Type B pancreatic cell (in vitro differentiated cells): Measurements from ENCODE around the gene GATA3. TPM values are rescaled to one million over a fixed set of nuclear protein-coding genes. Genes with fewer than 3 reads are reported as not detected.
A peak's percentile ranks its signal among the peaks of the same experiment; 100 is the strongest.

Experiments
- DNase-seq: peaks from one replicate; pipeline ENCODE4 v3.0.0; 2021; ENCODE audit warnings: mixed read lengths; ENCODE audit not compliant: unreplicated experiment; ENCODE audit errors: extremely low spot score
- H3K27ac Mint-ChIP-seq: 2 replicates; pipeline ENCODE4 v1.8.0; 2021; ENCODE audit warnings: mild to moderate bottlenecking, mixed read lengths
- H3K27me3 Mint-ChIP-seq: 2 replicates; pipeline ENCODE4 v1.8.0; 2021; ENCODE audit warnings: mixed read lengths
- H3K36me3 Mint-ChIP-seq: 2 replicates; pipeline ENCODE4 v1.8.0; 2021; ENCODE audit warnings: mixed read lengths
- H3K4me1 Mint-ChIP-seq: one replicate; pipeline ENCODE4 v1.8.0; 2021; ENCODE audit warnings: mixed read lengths; ENCODE audit not compliant: unreplicated experiment
- H3K4me3 Mint-ChIP-seq: 2 replicates; pipeline ENCODE4 v1.8.0; 2021; ENCODE audit warnings: mild to moderate bottlenecking, mixed read lengths
- H3K9me3 Mint-ChIP-seq: 2 replicates; pipeline ENCODE4 v1.8.0; 2021; ENCODE audit warnings: mixed read lengths
- total RNA-seq: library from RNA; stranded (reverse); gene quantifications from 2 replicates; pipeline ENCODE4 v1.2.1, GENCODE V29; 2021; ENCODE audit warnings: low replicate concordance
- TF ChIP-seq, protein P1 (sequence below): fragments of 200-600 bp; sonication (generic); conservative IDR thresholded peaks from 2 replicates; pipeline ENCODE4 v1.5.0; 2021; ENCODE audit warnings: antibody characterized with exemption, mild to moderate bottlenecking

Gene GATA3
- total RNA-seq, 1 donor from 2014 or later, result 18.5 TPM

DNA sequence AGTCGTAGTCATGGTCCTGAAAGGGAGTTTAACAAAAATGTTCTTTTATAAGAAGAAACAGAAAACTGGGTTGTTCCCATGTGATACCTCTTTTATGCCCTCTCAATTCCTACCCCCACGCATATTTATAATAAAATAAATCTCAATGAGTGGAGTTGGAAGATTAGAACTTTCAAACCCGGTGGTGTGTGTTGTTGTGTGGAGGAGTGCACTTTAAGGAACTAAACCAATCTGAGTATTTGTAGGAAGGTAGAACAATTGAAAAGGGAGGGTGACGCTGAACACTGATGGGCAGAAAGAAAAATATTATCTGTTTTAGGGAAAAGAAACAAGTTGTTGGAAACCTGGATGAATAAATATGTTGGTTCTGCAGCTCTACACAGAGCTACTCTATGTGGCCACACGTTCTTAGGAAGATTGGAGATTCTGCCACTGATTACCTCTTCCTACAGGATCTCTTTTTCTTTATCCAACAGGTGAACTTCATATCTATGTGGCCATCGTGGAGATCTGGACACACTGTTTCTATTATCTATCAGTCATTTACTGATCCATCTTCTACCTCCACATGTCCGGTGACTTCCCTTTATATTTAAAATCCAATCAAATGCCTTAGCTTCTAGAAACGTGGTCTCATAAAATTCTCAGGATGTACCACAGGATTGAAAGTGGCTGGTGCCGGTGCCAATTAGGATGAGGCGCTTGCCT, 13.1 kb upstream of the GATA3 start:
- TF ChIP-seq, protein P1, sequence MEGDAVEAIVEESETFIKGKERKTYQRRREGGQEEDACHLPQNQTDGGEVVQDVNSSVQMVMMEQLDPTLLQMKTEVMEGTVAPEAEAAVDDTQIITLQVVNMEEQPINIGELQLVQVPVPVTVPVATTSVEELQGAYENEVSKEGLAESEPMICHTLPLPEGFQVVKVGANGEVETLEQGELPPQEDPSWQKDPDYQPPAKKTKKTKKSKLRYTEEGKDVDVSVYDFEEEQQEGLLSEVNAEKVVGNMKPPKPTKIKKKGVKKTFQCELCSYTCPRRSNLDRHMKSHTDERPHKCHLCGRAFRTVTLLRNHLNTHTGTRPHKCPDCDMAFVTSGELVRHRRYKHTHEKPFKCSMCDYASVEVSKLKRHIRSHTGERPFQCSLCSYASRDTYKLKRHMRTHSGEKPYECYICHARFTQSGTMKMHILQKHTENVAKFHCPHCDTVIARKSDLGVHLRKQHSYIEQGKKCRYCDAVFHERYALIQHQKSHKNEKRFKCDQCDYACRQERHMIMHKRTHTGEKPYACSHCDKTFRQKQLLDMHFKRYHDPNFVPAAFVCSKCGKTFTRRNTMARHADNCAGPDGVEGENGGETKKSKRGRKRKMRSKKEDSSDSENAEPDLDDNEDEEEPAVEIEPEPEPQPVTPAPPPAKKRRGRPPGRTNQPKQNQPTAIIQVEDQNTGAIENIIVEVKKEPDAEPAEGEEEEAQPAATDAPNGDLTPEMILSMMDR, result no peak
- Mint-ChIP-seq H3K4me3 (peak overlapping the region; percentile 44), H3K4me1 (peaks cover 35% of the 10 kb centered on the region), H3K27ac (no peak overlapping the region), H3K27me3 (peaks cover 100% of the 10 kb centered on the region), H3K36me3 (peaks cover 4% of the 10 kb centered on the region), H3K9me3 (no peaks in the 10 kb centered on the region)
- DNase-seq, result no peak

DNA sequence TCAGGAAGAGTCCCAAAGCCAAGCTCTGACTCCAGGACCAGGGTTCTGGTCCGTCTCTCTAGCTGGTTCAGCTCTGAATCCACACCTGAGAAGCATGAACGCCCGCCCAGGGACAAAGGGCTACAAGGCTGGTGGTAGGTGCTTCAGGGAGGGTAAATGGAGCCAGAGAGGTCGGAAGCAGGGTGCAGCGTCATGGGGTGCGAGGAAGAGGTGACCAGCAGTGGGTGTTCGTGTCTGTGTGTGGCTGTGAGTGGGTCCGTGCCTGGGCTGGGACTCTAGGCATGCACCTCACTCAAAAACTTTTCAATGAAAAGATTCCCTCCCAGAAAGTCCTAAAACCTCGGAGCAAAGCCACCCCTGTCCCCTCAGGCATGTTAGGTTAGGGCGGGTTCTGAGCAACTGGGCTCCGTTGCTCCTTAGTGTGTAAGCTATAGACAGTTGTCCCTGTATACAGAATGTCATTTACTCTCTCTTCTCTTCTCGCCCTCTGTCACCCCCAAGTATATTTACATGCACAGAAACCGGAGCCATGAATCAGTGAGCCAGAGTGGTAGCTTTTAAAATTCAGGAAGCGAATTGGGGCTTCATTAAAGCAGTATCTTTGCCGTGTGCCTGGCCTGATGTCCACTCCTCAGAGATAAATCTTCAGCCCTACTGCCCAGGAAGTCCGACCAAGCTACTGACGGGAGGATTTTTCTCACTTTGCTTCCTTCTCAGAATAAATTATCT, 12.3 kb upstream of the GATA3 start:
- Mint-ChIP-seq H3K4me1 (peaks cover 34% of the 10 kb centered on the region), H3K4me3 (peak overlapping the region; percentile 55), H3K36me3 (peaks cover 4% of the 10 kb centered on the region), H3K9me3 (no peaks in the 10 kb centered on the region), H3K27me3 (peaks cover 100% of the 10 kb centered on the region), H3K27ac (peak overlapping the region; percentile 30)
- TF ChIP-seq, protein P1, result no peak
- DNase-seq, result no peak

DNA sequence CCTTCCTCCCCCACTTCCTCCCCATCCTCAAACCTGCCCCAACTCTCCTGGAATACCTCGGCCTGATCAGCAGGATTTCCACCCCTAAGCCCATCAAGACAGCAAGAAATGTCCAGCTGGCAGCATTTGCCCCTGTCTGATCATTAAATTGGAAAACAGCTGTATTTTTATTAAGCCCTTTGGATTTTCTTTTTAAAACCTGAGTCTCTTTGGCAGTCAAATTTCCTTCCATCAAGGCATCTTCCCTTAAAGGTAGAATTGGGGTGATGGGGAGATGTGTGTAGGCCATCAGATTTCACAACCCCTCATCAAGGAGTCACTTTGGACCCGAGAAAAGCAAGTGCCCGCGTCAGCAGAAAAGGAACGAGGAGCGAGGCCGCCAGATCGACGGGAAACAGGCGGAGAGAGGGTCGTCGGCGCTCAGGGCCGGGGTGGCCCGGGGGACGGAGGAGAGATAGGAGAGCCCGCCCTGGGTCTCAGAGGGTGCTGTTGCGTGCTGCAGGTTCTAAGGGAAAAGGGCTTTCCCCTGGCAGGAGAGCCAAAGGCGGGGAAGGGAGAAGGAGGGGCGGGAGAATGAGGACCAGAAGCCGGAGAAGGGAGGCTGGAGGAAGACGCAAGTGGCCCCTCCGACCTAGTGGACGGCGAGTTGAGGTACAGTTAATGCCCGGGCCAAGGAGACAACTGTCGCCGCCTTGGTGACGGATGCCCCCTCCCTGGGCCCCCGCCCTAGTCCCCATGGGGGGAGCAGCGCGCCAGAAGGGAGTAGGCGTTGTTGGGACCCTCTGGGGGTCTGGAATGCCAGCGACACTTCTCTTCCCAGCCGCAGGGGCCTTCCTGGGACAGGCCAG, 11.5 kb upstream of the GATA3 start:
- peaks cover 100% of the 10 kb centered on the region for H3K27me3 Mint-ChIP-seq
- TF ChIP-seq, protein P1, result no peak
- H3K9me3 Mint-ChIP-seq, result no peaks in the 10 kb centered on the region
- H3K4me1 Mint-ChIP-seq, result peaks cover 33% of the 10 kb centered on the region
- no peak for DNase-seq
- H3K36me3 Mint-ChIP-seq, result peaks cover 4% of the 10 kb centered on the region
- peak overlapping the region; percentile 55 for H3K4me3 Mint-ChIP-seq
- H3K27ac Mint-ChIP-seq, result peak overlapping the region; percentile 30

DNA sequence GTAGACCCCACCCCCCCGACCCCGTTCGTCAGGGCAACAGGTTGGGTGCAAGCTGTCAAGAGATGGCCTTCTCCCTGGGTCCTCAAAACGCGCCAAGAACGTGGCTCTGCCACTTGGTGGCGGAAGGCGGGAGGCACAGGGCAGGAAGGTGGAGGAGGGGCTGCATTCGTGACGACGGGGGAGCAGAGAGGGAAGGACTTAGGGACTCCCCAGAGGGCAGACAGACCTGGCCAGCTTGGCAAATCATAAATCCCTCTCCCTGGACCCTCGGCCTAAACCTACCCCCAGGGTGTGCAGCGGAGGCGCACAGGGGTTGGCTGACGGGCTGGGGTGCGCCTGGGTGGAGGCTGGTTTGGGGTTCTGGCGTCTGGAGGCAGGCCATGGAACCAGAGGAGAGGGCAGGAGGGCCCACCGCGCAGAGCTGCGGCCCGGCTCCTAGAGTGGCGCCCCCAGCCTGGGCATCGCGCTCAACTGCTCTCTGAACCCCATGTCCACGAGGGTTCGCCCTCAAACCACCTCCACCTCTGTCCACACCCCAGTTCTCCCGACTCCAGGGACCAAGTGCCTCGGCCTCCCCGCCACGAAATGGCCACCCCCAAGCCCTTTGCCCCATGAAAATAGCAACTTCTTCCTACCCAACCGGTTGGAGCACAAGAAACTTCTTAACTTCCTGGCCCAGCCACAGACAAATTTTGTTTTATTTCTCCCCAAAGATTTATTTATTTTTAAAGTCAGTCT, 10.8 kb upstream of the GATA3 start:
- TF ChIP-seq, protein P1, result peak; percentile 47
- Mint-ChIP-seq H3K27ac (peak overlapping the region; percentile 66), H3K9me3 (no peaks in the 10 kb centered on the region), H3K36me3 (peaks cover 4% of the 10 kb centered on the region), H3K4me3 (peak overlapping the region; percentile 86), H3K27me3 (peaks cover 100% of the 10 kb centered on the region), H3K4me1 (peaks cover 33% of the 10 kb centered on the region)
- no peak for DNase-seq

DNA sequence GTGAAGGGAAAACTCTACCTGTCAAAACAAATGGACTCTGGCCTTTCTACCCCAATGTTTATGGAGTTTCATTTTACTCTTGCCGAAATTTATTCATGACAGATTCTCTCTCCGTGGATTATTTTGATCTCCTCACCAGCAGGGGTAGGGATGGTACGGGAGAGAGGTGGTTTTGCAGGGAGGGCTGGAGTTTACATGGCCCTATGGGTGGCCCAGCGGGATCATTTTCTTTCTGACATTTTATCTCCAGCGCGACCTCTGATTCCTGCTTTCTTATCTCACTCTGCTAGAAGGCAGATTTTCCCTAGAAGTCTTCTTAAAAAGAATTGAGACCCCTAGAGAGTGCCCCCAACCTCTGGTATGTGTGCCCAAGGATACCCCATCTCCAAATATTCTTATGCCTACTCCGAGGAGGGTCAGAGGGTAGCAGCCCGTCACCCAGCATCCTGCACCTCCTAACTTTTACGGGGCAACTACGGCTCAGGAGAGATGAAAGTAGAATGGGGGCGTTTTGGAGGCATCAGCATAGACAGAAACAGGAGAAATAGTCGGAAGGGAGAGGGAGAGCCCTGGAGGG, 10.1 kb upstream of the GATA3 start:
- no peak for DNase-seq
- H3K27ac Mint-ChIP-seq, result peak overlapping the region; percentile 66
- H3K36me3 Mint-ChIP-seq, result peaks cover 4% of the 10 kb centered on the region
- peaks cover 33% of the 10 kb centered on the region for H3K4me1 Mint-ChIP-seq
- TF ChIP-seq, protein P1, result no peak
- peaks cover 99% of the 10 kb centered on the region for H3K27me3 Mint-ChIP-seq
- peak overlapping the region; percentile 86 for H3K4me3 Mint-ChIP-seq
- no peaks in the 10 kb centered on the region for H3K9me3 Mint-ChIP-seq
